Naive thymus-derived CD8-positive, alpha-beta T cell (primary cell): ENCODE data around the gene ZDHHC14. TPM values are rescaled to one million over a fixed set of nuclear protein-coding genes. Genes with fewer than 3 reads are reported as not detected.
"Not testable (repeated sequence)": the region's sequence is repeated elsewhere in the genome, so short reads cannot be mapped to it uniquely, and the experiment has no call there.

ENCODE experiments used
- ATAC-seq, 2 donors: fragments of 150-1000 bp; cut with Tn5 transposase in 1 of 2; sonication (Bioruptor Pico), chemical (Tn5 transposase) in 1 of 2; 1 replicate in 1 of 2; 2 replicates in 1 of 2; pipeline ENCODE4 v1.10.0; 2021; ENCODE audit warnings: mild to moderate bottlenecking in 2 of 2, moderate library complexity in 2 of 2
- POLR2A ChIA-PET: fragments of 350-600 bp; sonication (Branson Sonifier 250); formaldehyde crosslinking; loops from one replicate; lab custom pipeline; 2021; ENCODE audit warnings: antibody characterized with exemption; lab: Charles Lee
- DNase-seq, 10 donors: peaks; one replicate each; pipeline versions ENCODE4 v3.0.0 to v3.0.0-alpha.2; 2020 to 2022
- H3K27ac Mint-ChIP-seq, 10 donors: one replicate each; pipeline ENCODE4 v1.8.0; 2020 to 2022; ENCODE audit warnings: mild to moderate bottlenecking in 10 of 10, mixed read lengths in 10 of 10, moderate library complexity in 4 of 10, inconsistent platforms in 1 of 10
- H3K27me3 Mint-ChIP-seq, 5 donors: one replicate each; pipeline ENCODE4 v1.8.0; 2021 to 2022; ENCODE audit warnings: mixed read lengths in 5 of 5
- H3K36me3 Mint-ChIP-seq, 3 donors: one replicate each; pipeline ENCODE4 v1.8.0; 2020 to 2022; ENCODE audit warnings: mixed read lengths in 3 of 3, mild to moderate bottlenecking in 2 of 3, inconsistent platforms in 1 of 3
- H3K4me1 Mint-ChIP-seq, 4 donors: one replicate each; pipeline ENCODE4 v1.8.0; 2021 to 2022; ENCODE audit warnings: mixed read lengths in 4 of 4
- H3K4me3 Mint-ChIP-seq, 10 donors: one replicate each; pipeline ENCODE4 v1.8.0; 2020 to 2022; ENCODE audit warnings: mild to moderate bottlenecking in 10 of 10, mixed read lengths in 10 of 10, moderate library complexity in 6 of 10, inconsistent platforms in 1 of 10
- H3K9me3 Mint-ChIP-seq, 9 donors: one replicate each; pipeline ENCODE4 v1.8.0; 2020 to 2022; ENCODE audit warnings: mixed read lengths in 9 of 9, mild to moderate bottlenecking in 3 of 9, inconsistent platforms in 1 of 9, moderate library complexity in 1 of 9
- polyA plus RNA-seq, 3 donors: library from polyadenylated mRNA; unstranded; fragments of 300-500 nt; fragmentation: Illumina TruSeq; gene quantifications; one replicate each; pipeline ENCODE4 v1.2.3, GENCODE V29; 2021
- total RNA-seq, 8 experiments: library from RNA in 2 of 8; stranded (reverse) in 2 of 8; gene quantifications; one replicate each; pipeline ENCODE4 v1.2.3 and lab custom pipeline; 2021 to 2026

Gene ZDHHC14
- total and polyA plus RNA-seq, 5 experiments from 2014 or later: 0.09 to 1.9 (median 1.4) TPM

DNA sequence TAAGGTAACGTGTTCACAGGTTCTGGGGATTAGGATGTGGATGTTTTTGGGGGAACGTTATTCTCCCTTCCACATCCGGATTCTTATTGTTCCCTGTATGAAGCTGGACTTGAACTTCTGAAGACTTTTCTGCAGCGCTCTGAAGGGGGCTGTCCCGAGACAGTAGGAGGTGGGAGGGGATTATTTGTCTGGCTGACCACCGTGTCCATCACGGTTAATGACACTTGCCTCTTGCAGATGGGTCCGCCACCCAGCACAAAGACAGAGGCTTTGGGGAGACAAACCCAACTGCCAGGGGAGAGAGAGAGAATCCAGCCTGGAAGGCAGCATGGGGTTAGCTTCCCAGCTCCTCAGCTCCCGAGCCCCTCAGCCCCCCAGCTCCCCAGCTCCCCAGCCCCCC, 16.7 kb downstream of the ZDHHC14 start:
- no peak for DNase-seq
- Mint-ChIP-seq H3K4me1 (peaks cover 0 to 3% (median 0%) of the 10 kb centered on the region in 4 donors), H3K27me3 (peaks cover 0 to 9% (median 0%) of the 10 kb centered on the region in 5 donors), H3K4me3 (no peak overlapping the region), H3K36me3 (no peaks in the 10 kb centered on the region), H3K27ac (no peak overlapping the region), H3K9me3 (peaks cover 0 to 2% (median 0%) of the 10 kb centered on the region in 9 donors)
- no peak for ATAC-seq
- POLR2A ChIA-PET: no interaction called here

DNA sequence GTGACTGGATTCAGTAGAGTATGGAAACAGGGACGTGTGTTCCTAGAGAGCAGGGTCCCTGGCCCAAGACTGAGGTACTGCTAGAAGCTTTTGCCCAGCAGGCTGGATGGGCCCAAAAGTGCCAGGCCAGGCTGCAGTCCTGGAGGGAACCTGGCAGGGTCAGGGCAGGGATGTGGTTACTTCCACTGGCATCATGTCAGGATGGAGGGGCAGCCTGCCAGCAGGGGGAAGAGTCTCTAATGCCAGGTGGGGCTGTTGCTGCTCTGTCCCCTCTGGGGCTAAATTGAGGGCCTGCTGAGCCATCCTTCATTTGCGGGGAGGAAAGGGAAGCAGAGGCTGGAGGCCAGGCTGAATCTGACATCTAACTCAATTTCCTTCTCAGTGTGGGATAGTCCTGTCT, 17.2 kb downstream of the ZDHHC14 start:
- peaks cover 0 to 3% (median 0%) of the 10 kb centered on the region in 4 donors for H3K4me1 Mint-ChIP-seq
- DNase-seq (no peak), ATAC-seq (no peak)
- no peaks in the 10 kb centered on the region for H3K36me3 Mint-ChIP-seq
- H3K4me3 Mint-ChIP-seq: no peak overlapping the region
- no peak overlapping the region for H3K27ac Mint-ChIP-seq
- H3K9me3 Mint-ChIP-seq: peaks cover 0 to 2% (median 0%) of the 10 kb centered on the region in 9 donors
- POLR2A ChIA-PET: no interaction called here
- H3K27me3 Mint-ChIP-seq: peaks cover 0 to 9% (median 0%) of the 10 kb centered on the region in 5 donors

DNA sequence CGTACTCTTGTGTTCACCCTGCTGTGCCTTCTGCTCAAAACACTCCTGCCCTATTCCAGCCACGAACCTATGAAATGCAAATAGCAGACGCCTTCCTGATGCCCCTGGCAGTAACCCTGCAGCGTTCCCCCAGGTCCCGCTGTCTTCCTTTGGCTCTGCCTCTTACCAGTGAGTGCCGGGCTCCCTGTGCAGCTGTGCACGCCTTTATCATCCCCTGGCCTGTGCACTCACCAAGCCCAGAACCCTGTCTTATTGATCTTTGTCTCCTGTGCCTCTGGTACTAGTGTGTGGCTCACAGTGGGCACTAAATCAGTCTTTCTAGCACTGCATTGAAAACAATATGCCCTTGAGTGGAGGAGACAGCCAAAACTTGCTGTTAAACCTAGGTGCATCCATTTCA, 19.7 kb downstream of the ZDHHC14 start:
- no peak for DNase-seq
- Mint-ChIP-seq H3K27ac (peak overlapping the region in 2 of 10 donors; percentile 19 to 55), H3K4me3 (no peak overlapping the region), H3K36me3 (no peaks in the 10 kb centered on the region), H3K27me3 (peaks cover 0 to 9% (median 0%) of the 10 kb centered on the region in 5 donors), H3K9me3 (no peaks in the 10 kb centered on the region), H3K4me1 (peaks cover 0 to 3% (median 0%) of the 10 kb centered on the region in 4 donors)
- no peak for ATAC-seq
- POLR2A ChIA-PET: no interaction called here

DNA sequence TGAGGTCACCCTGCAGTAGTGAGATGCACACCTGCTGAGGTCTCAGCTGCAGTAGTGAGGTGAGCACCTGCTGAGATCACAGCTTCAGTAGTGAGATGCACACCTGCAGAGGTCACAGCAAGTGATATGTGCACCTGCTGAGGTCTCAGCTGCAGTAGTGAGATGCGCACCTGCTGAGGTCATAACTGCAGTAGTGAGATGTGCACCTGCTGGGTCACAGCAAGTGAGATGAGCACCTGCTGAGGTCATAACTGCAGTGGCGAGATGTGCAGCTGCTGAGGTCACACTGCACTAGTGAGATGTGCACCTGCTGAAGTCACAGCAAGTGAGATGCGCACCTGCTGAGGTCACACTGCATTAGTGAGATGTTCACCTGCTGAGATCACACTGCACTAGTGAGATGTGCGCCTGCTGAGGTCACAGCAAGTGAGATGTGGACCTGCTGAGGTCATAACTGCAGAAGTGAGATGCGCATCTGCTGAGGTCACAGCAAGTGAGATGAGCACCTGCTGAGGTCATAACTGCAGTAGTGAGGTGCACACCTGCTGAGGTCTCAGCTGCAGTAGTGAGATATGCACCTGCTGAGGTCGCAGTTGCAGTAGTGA, 20.8 kb downstream of the ZDHHC14 start:
- POLR2A ChIA-PET: no interaction called here
- Mint-ChIP-seq H3K4me3 (no peak overlapping the region), H3K27me3 (peaks cover 0 to 9% (median 0%) of the 10 kb centered on the region in 5 donors), H3K27ac (no peak overlapping the region), H3K9me3 (no peaks in the 10 kb centered on the region), H3K4me1 (peaks cover 0 to 3% (median 0%) of the 10 kb centered on the region in 4 donors), H3K36me3 (no peaks in the 10 kb centered on the region)
- ATAC-seq (no peak), DNase-seq (no peak)

GRCh38 chr6:157402996-157403685, 22.2 kb downstream of the ZDHHC14 start:
- Mint-ChIP-seq H3K27me3 (peaks cover 0 to 9% (median 0%) of the 10 kb centered on the region in 5 donors), H3K27ac (no peak overlapping the region), H3K9me3 (no peaks in the 10 kb centered on the region), H3K4me3 (no peak overlapping the region), H3K36me3 (no peaks in the 10 kb centered on the region), H3K4me1 (peaks cover 0 to 3% (median 0%) of the 10 kb centered on the region in 4 donors)
- no peak for ATAC-seq
- DNase-seq: no peak
- POLR2A ChIA-PET: no interaction called here

DNA sequence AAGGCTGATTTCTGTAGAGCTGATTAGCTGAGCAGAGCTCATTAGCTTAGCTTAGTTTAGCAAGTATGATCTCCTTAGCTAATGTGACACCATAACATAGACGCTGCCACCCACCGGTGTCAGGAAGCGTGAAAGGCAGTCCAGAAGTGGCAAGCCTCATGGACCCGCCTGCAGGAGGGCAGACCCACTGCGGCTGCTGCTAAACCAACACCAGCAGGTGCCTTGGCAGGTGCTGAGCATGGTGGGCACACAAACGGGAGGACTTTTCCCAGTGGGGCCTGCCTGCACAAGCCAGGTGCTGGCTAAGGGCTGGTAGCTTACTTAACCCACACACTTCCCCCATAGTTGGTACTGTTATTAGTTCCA, 22.7 kb downstream of the ZDHHC14 start:
- Mint-ChIP-seq H3K36me3 (no peaks in the 10 kb centered on the region), H3K27me3 (peaks cover 0 to 9% (median 2%) of the 10 kb centered on the region in 5 donors), H3K4me3 (no peak overlapping the region), H3K4me1 (peaks cover 0 to 3% (median 0%) of the 10 kb centered on the region in 4 donors), H3K9me3 (no peaks in the 10 kb centered on the region), H3K27ac (no peak overlapping the region)
- ATAC-seq (no peak), DNase-seq (no peak)
- POLR2A ChIA-PET: no interaction called here

DNA sequence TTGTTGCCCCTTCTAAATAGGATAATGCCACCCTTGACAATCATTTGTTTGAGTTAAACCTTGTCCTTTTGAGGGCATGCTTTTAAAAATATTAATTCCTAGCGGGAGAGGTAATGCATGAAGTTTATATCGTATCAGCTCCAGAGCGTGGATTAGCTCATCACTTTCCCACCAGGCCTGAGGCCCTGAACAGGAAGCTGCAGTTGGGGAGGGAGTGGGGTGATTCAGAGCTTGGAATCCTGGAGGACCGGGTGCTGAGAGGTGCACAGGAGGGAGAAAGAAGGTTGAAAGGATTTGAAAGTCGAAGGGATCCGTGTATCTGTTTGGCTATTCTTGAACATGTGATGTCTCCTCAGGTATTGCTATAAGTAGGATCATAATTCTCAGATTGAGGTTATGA, 25.0 kb downstream of the ZDHHC14 start:
- H3K4me3 Mint-ChIP-seq: no peak overlapping the region
- H3K36me3 Mint-ChIP-seq: peaks cover 0 to 4% (median 0%) of the 10 kb centered on the region in 3 donors
- peaks cover 0 to 3% (median 2%) of the 10 kb centered on the region in 5 donors for H3K27me3 Mint-ChIP-seq
- peaks cover 0 to under 1% (median 0%) of the 10 kb centered on the region in 4 donors for H3K4me1 Mint-ChIP-seq
- no peak overlapping the region for H3K27ac Mint-ChIP-seq
- no peaks in the 10 kb centered on the region for H3K9me3 Mint-ChIP-seq
- ATAC-seq (no peak), DNase-seq (no peak)
- POLR2A ChIA-PET: no interaction called here

- no peak for DNase-seq
- H3K27me3 Mint-ChIP-seq: peaks cover 0 to 3% (median 0%) of the 10 kb centered on the region in 5 donors
- no peak for ATAC-seq
- peaks cover 0 to 4% (median 0%) of the 10 kb centered on the region in 3 donors for H3K36me3 Mint-ChIP-seq
- no peak overlapping the region for H3K4me3 Mint-ChIP-seq
- POLR2A ChIA-PET: no interaction called here
- H3K4me1 Mint-ChIP-seq: peaks cover 0 to 6% (median 0%) of the 10 kb centered on the region in 4 donors
- no peaks in the 10 kb centered on the region for H3K9me3 Mint-ChIP-seq
- peak overlapping the region in 1 of 10 donors; percentile 34 for H3K27ac Mint-ChIP-seq
Measured at GRCh38 chr6:157406661-157407060, 25.7 kb downstream of the ZDHHC14 start.

DNA sequence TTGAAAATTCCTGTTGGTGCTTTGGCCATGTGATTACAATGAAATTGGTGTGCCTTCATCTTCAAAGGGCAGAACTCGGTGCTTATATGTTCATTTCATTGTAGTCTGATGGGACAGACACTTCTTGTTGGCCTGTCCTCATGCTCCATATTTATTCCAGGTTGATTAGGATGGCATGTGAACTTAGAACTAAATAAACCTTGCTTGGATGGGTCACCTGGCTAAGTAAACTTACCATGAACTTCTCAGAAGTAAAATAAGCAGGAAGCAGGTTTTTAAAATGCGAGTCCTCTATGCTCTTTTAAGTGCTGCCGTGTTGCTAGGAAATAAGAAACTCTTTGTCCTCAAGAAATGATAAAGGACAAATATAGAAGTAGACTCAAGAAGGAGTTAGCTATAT, 26.7 kb downstream of the ZDHHC14 start:
- peaks cover 0 to 3% (median 0%) of the 10 kb centered on the region in 5 donors for H3K27me3 Mint-ChIP-seq
- no peak for ATAC-seq
- no peak overlapping the region for H3K27ac Mint-ChIP-seq
- H3K9me3 Mint-ChIP-seq: no peaks in the 10 kb centered on the region
- no peak overlapping the region for H3K4me3 Mint-ChIP-seq
- H3K4me1 Mint-ChIP-seq: peaks cover 0 to 6% (median 0%) of the 10 kb centered on the region in 4 donors
- POLR2A ChIA-PET: interaction anchor here (0.6 kb wide), 1 partner anchor 665 kb away, joined by 4 read pairs; no protein-coding TSS in a partner anchor
- no peak for DNase-seq
- H3K36me3 Mint-ChIP-seq: peaks cover 0 to 4% (median 0%) of the 10 kb centered on the region in 3 donors

DNA sequence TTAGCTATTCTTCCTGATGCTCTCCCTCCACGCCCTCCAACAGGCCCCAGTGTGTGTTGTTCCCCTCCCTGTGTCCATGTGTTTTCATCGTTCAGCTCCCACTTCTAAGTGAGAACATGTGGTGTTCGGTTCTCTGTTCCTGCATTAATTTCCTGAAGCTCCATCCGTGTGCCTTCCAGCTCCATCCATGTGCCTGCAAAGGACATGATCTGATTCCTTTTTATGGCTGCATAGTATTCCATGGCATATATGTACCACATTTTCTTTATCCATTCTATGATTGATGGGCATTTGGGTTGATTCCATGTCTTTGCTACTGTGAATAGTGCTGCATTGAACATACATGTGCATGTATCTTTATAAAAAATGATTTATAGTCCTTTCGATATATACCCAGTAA, 27.4 kb downstream of the ZDHHC14 start:
- DNase-seq, H3K9me3 Mint-ChIP-seq, ATAC-seq, POLR2A ChIA-PET, H3K4me1 Mint-ChIP-seq, H3K4me3 Mint-ChIP-seq, H3K27me3 Mint-ChIP-seq, H3K36me3 Mint-ChIP-seq: not testable (repeated sequence)
- peak overlapping the region in 1 of 10 donors; percentile 57 for H3K27ac Mint-ChIP-seq

DNA sequence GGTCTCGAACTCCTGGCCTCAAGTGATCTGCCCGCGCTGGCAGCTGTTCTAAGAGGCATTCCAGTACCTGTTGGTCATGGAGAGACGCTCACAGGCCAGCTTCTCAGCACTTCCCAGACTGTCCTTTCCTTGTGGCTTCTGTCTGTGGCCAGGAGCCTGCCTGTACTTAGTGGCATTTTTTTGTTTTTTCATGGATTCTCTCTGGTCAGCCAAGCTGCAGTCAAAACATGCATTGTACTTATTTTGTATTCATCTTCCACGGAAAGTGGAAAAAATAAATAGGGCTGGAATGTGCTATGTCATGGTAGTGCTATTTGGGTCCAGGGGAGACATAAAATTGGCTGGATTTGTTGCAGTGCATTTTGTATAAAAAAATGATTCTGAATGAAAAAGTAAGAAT, 29.1 kb downstream of the ZDHHC14 start:
- Mint-ChIP-seq H3K27ac (no peak overlapping the region), H3K4me1 (peaks cover 0 to 6% (median 0%) of the 10 kb centered on the region in 4 donors), H3K36me3 (peaks cover 0 to 4% (median 0%) of the 10 kb centered on the region in 3 donors), H3K4me3 (no peak overlapping the region), H3K27me3 (peaks cover 0 to 3% (median 0%) of the 10 kb centered on the region in 5 donors), H3K9me3 (no peaks in the 10 kb centered on the region)
- ATAC-seq: no peak
- DNase-seq: no peak
- POLR2A ChIA-PET: interaction anchor here (0.7 kb wide), 1 partner anchor 616 kb away, joined by 3 read pairs; no protein-coding TSS in a partner anchor

DNA sequence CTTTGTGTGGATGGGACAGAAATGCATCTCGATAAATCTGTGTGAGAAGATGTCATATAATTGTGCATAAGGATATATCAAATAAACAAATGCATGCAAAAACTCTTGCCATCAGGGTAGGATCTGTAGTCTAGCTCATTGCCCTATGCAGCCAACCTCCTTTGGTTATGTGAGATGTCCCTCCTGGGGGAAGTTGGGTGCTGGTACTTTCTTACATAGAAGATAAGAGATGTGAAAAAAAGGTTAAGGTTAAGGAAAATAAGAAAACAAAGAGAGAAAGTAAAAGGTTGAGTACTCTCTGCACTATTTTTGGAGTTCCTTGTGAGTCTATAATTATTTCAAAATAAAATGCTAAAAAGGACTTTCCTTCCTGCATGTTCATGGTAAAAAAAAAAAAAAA, 30.4 kb downstream of the ZDHHC14 start:
- Mint-ChIP-seq H3K27me3 (peaks cover 0 to 3% (median 0%) of the 10 kb centered on the region in 5 donors), H3K4me1 (peaks cover 0 to 6% (median 0%) of the 10 kb centered on the region in 4 donors)

DNA sequence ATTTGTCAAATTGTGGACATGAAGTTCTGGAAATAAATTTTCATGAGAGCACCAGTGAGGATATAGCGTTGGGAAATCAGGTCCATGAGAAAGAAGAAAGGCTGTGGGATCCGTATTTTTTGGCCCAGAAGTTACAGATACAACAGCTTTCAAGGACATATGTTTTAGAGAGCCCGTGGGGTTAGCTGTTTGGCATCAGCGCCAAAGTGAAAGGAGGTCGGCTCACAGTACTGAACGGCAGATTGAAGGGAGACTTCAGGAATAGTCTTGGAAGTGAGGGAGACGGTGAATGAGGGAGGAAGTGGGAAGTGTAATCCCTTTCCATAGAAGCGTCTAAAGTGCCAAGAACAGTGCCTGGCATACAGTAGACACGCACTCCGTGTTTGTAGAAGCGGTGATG, 31.8 kb downstream of the ZDHHC14 start:
- H3K27ac Mint-ChIP-seq: peak overlapping the region in 1 of 10 donors; percentile 6
- H3K27me3 Mint-ChIP-seq: peaks cover 0 to 3% (median 0%) of the 10 kb centered on the region in 5 donors
- H3K36me3 Mint-ChIP-seq: peaks cover 0 to 4% (median 0%) of the 10 kb centered on the region in 3 donors
- H3K4me3 Mint-ChIP-seq: no peak overlapping the region
- POLR2A ChIA-PET: no interaction called here
- DNase-seq (no peak), ATAC-seq (no peak)
- no peaks in the 10 kb centered on the region for H3K9me3 Mint-ChIP-seq
- H3K4me1 Mint-ChIP-seq: peaks cover 0 to 6% (median 0%) of the 10 kb centered on the region in 4 donors

More for the DNA sequence above, 30.4 kb downstream of the ZDHHC14 start:
- Mint-ChIP-seq H3K4me3 (no peak overlapping the region), H3K9me3 (no peaks in the 10 kb centered on the region), H3K27ac (no peak overlapping the region), H3K36me3 (peaks cover 0 to 4% (median 0%) of the 10 kb centered on the region in 3 donors)
- POLR2A ChIA-PET: interaction anchor here (0.6 kb wide), 1 partner anchor 1542 kb away, joined by 5 read pairs; no protein-coding TSS in a partner anchor
- DNase-seq: no peak
- ATAC-seq: no peak
